Measurements from ENCODE around the gene ADGRG3. TPM values are rescaled to one million over a fixed set of nuclear protein-coding genes. Genes with fewer than 3 reads are reported as not detected.

The ADGRG3 gene
- total and polyA plus RNA-seq, 9 of the 15 experiments (the other 6 are each of a cell fraction or from before 2014, with no cell fraction given), result 0.09 to 0.52 (median 0.14) TPM; not detected in 3

GRCh38 chr16:57667526-57668262 is 412 bp upstream of the ADGRG3 start (continued):
- no peak for TF ChIP-seq ZBTB11 (CRISPR knock-in tag; IDR thresholded peaks at IDR 0.05)
- no peak for TF ChIP-seq ADNP (tag; IDR thresholded peaks at IDR 0.05)
- 0 out of 2 replicates have a peak, but pooled peaks have one; percentile 25 for TF ChIP-seq ZNF76 (CRISPR knock-in tag; IDR thresholded peaks at IDR 0.05; ENCODE audit: borderline replicate concordance)
- 0 out of 4 replicates have a peak, but pooled peaks of 1 of the 2 experiments have one; percentile 18 for TF ChIP-seq RAD21 (CRISPR knock-in tag; conservative IDR thresholded peaks at IDR 0.05 in 1 of 2, IDR thresholded peaks at IDR 0.05 in 1 of 2)
- 0 out of 2 replicates have a peak, but pooled peaks have one; percentile 27 for TF ChIP-seq SPI1 (IDR thresholded peaks at IDR 0.05; ENCODE audit: borderline replicate concordance, low read depth, low read length)
- no peak for TF ChIP-seq FUS (optimal IDR thresholded peaks at IDR 0.05; ENCODE audit: low read depth, low read length)
- no peak for TF ChIP-seq ZC3H4 (CRISPR knock-in tag; IDR thresholded peaks at IDR 0.05; ENCODE audit: borderline replicate concordance)
- TF ChIP-seq, protein P1, sequence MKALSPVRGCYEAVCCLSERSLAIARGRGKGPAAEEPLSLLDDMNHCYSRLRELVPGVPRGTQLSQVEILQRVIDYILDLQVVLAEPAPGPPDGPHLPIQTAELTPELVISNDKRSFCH (CRISPR knock-in tag; IDR thresholded peaks at IDR 0.05), result no peak
- TF ChIP-seq, protein P1 (tag; IDR thresholded peaks at IDR 0.05), result peak; percentile 64; the same call in 1 of the 2 replicates
- TF ChIP-seq SMARCA4 (IDR thresholded peaks at IDR 0.05), result peak; percentile 62; the same call in 1 of the 2 replicates
- no peak for TF ChIP-seq LCOR (CRISPR knock-in tag; IDR thresholded peaks at IDR 0.05)
- peak in 1 of 2 experiments; percentile 82; a peak in 2 of 4 replicates for TF ChIP-seq TBL1XR1 (IDR thresholded peaks at IDR 0.05; ENCODE audit: low read length in 2 of 2)
- TF ChIP-seq POU5F1 (IDR thresholded peaks at IDR 0.05; ENCODE audit: borderline replicate concordance, low read depth, low read length, partially characterized antibody), result no peak
- TF ChIP-seq, protein P2, sequence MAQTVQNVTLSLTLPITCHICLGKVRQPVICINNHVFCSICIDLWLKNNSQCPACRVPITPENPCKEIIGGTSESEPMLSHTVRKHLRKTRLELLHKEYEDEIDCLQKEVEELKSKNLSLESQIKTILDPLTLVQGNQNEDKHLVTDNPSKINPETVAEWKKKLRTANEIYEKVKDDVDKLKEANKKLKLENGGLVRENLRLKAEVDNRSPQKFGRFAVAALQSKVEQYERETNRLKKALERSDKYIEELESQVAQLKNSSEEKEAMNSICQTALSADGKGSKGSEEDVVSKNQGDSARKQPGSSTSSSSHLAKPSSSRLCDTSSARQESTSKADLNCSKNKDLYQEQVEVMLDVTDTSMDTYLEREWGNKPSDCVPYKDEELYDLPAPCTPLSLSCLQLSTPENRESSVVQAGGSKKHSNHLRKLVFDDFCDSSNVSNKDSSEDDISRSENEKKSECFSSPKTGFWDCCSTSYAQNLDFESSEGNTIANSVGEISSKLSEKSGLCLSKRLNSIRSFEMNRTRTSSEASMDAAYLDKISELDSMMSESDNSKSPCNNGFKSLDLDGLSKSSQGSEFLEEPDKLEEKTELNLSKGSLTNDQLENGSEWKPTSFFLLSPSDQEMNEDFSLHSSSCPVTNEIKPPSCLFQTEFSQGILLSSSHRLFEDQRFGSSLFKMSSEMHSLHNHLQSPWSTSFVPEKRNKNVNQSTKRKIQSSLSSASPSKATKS (CRISPR knock-in tag; IDR thresholded peaks at IDR 0.05), result no peak
- TF ChIP-seq, protein P3, sequence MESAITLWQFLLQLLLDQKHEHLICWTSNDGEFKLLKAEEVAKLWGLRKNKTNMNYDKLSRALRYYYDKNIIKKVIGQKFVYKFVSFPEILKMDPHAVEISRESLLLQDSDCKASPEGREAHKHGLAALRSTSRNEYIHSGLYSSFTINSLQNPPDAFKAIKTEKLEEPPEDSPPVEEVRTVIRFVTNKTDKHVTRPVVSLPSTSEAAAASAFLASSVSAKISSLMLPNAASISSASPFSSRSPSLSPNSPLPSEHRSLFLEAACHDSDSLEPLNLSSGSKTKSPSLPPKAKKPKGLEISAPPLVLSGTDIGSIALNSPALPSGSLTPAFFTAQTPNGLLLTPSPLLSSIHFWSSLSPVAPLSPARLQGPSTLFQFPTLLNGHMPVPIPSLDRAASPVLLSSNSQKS (CRISPR knock-in tag; IDR thresholded peaks at IDR 0.05), result no peak
- TF ChIP-seq JUN (IDR thresholded peaks at IDR 0.05; ENCODE audit: borderline replicate concordance, low read depth, low read length), result peak; percentile 94
- peak; percentile 94; the same call in 1 of the 2 replicates for TF ChIP-seq JUN (CRISPR knock-in tag; IDR thresholded peaks at IDR 0.05; ENCODE audit: borderline replicate concordance)
- no peak for TF ChIP-seq CC2D1A (IDR thresholded peaks at IDR 0.05)
- TF ChIP-seq LEF1 (IDR thresholded peaks at IDR 0.05), result peak; percentile 72; the same call in 1 of the 2 replicates
- TF ChIP-seq NBN (IDR thresholded peaks at IDR 0.05; ENCODE audit: low read depth), result peak; percentile 73; the same call in 1 of the 2 replicates
- peak; percentile 7; the same call in 1 of the 2 replicates for TF ChIP-seq ZNF316 (IDR thresholded peaks at IDR 0.05)
